HG03045 (cell line): ENCODE data around the gene CIB1.
"Not testable (repeated sequence)": the region's sequence is repeated elsewhere in the genome, so short reads cannot be mapped to it uniquely, and the experiment has no call there.

Experiments
- ATAC-seq: cut with Tn5 transposase; IDR thresholded peaks from one replicate; pipeline ENCODE4 v1.9.1; 2021; ENCODE audit warnings: mild to moderate bottlenecking, moderate library complexity; ENCODE audit not compliant: unreplicated experiment

CIB1 gene

DNA sequence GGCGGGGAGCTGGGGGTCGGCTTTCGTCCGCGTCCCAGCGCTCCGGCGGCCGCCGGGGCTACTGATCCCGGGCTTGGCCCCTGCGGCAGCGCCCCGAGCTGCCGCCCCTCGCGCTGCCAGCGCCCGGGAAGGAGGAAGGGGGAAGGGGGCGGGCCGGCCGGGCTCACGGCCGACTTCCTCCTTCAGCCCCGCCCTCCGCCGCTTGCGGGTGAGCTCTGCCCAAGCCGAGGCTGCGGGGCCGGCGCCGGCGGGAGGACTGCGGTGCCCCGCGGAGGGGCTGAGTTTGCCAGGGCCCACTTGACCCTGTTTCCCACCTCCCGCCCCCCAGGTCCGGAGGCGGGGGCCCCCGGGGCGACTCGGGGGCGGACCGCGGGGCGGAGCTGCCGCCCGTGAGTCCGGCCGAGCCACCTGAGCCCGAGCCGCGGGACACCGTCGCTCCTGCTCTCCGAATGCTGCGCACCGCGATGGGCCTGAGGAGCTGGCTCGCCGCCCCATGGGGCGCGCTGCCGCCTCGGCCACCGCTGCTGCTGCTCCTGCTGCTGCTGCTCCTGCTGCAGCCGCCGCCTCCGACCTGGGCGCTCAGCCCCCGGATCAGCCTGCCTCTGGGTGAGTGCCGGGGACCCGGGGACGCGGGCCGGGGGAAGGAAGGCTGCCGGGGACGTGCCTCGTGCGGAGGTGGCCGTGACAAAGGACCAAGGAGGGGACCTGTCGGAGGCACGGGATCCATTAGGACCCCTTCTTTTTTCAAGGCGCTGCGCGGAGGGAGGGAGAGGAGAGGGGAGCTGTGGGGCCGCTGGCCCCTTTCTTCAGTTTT is 32.4 kb downstream of the CIB1 start, which contains the start of gene SEMA4B:
TSS of gene SEMA4B (plus strand) at position 201 of the 814 bp plus-strand sequence. CDS start at position 450, 249 bp downstream.
- peak; percentile 79 for ATAC-seq

DNA sequence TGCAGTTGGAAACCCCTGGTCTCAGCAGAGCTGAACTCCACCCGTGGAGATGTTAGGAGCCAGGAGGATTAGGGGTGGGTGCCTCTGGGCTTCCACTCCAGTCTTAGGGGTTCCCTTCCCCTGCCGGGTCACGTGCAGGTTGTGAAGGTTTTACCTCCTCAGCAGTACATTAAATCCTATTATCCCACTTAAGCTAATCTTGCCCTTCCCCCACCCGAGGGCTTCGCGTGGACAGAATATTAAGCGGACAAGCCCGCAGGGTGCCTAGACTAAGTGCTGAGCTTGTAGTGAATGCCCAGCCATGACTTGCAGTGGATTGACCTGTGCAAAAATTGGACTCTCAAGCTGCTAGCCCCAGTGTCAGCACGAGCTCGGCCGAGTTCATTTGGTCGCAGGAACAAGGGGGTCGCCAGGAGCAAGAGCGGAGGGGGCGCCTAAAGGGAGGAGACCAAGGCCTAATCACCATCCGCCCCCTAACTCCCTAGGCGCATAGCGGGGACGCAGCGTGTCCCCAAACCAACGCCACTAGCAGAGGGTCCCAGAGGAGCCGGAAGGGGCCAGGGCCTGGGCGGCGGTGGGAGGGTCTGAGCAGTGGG is 33.1 kb downstream of the CIB1 start:
- ATAC-seq = peak; percentile 6

DNA sequence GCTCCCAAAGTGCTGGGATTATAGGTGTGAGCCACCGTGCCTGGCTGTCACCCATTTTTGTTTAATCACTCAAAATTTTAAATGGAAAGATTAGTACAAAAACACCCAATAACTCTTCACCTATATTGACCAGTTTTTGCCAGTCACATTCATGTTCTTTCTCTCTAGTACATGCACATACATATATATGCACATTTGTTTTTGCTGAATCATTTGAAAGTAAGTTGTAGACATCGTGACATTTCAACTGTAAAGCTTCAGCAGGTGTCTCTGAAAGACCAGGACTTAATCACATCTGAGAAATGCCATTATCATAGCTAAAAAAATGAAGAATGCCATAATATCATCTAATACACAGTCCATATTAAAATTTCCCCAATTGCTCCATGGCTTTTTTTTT is 39.1 kb downstream of the CIB1 start:
- ATAC-seq = no peak

DNA sequence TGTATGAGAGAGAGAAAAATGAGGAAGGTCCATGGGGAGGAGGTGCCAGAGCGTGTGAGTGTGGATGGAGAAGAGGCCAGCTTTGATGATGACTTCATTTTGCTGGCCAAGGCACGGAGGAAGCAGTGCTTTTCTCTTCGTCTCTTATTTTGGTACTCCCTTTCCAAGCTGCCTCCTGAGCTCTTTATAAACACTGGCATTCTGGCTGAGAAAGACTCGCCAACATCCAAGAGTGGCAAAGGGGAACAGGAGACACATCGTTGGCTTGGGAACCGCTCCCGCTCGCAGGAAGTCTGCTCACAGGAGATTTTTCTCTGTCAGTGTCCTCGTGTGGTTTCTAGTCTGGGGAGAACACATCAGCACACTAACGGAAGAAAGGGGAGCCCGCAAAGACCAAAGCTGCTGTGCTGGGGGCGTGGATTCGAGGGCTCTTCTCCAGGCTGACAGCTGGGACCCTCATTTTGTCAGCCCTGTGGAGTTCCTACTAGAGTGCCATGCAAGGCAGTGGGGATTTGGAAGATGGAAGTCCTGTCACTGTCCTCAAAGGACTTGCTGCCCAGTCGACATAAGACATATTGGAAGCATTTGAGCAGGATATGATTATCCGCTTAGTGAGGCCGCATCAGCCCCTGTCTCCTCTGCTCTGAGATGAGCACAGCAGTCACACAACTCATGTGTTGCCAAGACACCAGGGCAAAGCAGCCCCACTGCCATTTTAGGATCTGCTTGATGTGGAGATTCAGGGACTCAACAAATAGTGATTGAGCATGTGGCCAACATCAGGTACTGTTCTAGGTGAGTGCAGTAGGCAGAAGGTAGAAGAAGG is 40.6 kb downstream of the CIB1 start:
- ATAC-seq = no peak

DNA sequence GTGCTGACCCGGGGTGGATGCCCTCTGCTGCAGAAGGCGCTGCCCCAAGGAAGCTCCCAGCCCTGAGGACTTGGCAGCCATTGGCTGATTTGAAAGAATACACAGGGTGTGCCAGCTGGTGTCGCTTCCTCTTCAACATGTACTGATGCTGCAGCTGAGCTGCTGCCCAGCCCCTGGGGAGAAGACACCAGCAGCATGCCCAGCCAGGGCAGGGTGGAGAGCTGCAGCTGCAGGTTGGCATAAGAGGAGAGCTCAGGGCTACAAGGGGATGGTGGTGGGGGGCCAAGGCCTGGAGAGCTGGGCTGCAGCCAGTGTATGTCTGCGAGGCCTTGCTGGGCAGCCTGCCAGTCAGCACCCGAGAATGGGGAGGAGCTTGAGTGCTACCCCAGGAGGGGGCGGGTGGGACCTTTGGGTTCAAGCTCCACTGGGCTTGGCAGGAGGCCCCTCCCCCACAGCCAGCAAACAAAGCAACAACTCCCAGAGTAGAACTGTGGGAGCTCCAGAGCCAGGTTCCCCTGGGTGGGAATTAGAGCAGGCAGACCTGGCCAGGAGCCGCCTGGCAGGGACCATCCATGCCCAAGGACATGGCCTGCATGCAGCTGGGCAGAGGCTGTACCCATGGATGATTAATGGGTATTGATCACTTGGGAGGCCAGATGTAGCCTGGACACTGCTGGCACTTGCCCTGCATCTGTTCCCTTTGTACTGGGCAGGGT is 41.8 kb downstream of the CIB1 start:
- ATAC-seq = no peak

DNA sequence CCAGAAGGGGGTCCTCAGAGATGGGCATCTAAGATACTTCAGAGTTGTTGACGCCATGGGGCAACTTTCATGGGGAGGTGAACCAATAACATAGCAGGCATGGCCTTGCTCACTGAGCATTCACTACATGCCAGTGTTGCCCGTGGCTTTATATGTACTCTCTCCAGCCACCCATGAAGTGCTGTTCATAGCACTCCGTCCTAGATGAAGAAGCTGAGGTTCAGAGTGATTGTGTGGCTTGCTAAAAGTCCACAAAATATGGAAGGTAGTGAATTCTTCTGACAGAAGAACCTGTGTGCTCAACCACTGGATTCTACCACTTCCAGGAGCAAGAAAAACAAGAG is 42.4 kb downstream of the CIB1 start:
- peak; percentile 6 for ATAC-seq

DNA sequence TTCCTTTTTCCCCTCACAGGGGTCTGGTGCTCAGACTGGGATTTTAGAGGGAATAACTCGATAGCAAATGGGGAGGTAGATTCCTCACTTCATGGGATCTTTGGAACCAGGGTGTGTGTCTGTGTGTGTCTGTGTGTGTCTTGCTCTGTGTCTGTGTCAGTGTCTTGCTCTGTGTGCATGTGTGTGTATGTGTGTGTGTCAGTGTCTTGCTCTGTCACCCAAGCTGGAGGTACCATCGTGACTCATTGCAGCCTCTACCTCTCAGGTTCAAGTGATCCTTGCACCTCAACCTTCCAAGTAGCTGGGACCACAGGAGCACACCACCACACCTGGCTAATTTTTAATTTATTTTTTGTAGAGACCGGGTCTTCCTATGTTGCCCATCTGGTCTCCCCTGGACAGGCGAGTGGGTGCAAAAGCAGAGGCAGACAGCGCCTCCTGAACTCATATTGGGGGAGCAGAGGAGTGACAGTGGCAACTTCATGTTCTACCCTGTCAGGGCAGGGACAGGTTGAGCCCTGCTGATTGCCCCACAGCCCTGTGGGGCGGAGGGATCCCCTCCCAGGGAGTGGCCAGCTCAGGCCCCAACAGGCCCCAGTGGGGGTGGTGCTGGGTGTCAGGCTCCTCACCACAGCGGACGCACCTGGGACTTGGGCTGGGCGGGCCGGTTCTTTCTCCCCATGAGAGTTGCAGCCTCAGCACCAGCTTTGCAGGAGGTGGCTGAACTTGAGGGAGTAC is 43.0 kb downstream of the CIB1 start:
- peak; percentile 53 for ATAC-seq

DNA sequence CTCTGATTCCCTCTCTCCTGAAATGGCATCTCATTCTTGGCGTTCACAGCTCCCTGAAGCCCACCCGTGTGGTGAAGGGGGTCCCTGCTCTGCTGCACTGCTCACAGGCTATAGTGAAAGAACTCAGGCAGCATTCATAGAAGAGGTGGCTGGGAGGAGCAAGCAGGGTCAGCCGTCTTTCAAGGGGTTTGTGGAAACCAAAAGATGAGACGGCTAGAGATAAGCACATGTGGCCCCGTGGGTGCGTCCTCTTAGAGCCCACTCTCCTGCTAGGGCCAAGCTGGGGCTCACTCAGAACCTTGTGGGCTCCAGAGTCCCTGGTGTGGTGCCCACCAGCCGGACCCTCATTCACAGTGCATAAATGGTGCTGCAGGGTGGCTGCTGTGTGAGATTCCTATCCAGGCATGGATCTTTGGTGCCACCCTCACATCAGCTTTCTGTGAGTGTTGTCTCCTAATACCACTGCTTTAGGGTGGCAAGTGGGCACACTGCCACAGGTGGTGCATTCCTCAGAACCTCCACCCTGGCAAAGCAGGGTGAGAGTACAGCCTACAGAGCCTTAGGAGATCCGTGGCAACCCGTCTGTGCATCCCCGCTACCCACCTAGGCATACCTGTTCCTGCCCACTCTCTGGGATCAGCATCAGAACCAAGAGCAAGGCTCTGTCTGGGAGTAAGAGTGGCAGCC is 43.8 kb downstream of the CIB1 start:
- no peak for ATAC-seq

DNA sequence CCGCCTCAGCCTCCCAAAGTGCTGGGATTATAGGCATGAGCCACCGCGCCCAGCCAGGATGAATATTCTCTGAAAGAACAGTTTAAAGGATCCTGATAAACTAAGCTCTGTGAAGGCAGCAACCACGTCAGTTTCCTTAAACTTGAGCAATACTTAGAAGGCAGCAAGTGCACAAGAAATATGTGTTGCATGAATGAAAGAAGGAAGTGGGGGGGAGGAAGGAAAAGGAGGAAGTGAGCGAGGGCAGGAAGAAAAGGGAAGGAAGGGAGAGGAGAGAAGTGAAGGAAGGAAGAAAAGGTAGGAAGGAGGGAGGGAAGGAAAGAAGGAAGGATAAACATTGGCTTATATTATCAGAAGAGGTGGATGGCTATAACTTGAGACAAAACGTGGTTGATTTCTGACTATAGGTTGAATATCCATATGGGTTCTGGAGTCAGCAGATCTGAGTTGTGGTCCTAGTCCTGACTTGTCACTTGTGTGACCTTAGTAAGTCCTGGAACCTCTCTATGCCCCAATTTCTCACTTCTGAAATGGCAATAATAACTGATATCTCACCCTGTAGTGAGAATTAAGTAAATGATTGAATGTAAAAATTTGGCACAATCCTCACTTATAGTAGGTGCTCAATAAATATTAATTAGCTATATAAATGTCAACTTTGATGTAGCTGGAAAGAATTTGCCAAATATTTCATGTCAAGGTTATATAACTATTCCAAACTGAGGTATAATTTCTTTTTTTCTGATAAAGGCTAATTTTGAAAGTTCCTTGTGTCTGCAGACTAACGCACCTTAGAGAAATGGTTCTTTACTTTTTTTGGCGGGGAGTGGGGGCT is 44.6 kb downstream of the CIB1 start:
- ATAC-seq = no peak

DNA sequence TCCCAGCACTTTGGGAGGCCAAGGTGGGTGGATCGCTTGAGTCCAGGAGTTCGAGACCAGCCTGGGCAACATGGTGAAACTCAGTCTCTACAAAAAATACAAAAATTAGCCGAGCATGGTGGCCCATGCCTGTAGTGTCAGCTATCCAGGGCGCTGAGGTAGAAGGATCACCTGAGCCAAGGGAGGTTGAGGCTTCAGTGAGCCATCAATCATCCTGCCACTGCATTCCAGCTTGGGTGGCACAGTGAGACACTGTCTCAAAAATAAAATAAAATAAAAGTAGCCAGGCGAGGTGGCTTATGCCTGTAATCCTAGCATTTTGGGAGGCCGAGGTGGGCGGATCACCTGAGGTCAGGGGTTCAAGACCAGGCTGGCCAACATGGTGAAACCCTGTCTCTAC is 45.7 kb downstream of the CIB1 start:
- ATAC-seq = not testable (repeated sequence)

DNA sequence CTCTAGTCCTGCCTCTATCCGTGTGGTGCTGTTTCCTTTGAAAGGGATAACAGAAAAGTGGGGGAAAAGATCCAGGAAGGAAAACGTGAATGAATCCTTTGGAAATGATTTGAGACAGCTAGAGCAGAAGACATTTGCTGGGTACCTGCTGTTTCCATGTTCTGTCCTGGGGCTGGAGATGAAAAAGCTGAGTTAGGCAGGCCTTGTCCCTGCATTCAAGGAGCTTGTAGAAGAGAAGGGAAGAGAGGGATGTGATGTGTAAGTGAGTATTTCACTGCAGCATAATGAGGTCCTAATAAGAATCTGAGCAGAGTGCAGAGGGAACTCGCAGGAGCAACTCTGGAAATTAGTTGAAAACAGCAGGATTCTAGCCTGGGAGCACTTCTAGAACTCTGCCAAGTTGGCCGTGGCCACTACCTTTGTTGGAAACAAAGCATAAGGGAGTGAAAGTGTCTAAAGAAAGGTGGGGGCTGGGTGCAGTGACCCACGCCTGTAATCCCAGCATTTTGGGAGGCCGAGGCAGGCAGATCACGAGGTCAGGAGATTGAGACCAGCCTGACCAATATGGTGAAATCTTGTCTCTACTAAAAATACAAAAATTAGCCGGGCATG is 46.4 kb downstream of the CIB1 start:
- ATAC-seq = no peak

DNA sequence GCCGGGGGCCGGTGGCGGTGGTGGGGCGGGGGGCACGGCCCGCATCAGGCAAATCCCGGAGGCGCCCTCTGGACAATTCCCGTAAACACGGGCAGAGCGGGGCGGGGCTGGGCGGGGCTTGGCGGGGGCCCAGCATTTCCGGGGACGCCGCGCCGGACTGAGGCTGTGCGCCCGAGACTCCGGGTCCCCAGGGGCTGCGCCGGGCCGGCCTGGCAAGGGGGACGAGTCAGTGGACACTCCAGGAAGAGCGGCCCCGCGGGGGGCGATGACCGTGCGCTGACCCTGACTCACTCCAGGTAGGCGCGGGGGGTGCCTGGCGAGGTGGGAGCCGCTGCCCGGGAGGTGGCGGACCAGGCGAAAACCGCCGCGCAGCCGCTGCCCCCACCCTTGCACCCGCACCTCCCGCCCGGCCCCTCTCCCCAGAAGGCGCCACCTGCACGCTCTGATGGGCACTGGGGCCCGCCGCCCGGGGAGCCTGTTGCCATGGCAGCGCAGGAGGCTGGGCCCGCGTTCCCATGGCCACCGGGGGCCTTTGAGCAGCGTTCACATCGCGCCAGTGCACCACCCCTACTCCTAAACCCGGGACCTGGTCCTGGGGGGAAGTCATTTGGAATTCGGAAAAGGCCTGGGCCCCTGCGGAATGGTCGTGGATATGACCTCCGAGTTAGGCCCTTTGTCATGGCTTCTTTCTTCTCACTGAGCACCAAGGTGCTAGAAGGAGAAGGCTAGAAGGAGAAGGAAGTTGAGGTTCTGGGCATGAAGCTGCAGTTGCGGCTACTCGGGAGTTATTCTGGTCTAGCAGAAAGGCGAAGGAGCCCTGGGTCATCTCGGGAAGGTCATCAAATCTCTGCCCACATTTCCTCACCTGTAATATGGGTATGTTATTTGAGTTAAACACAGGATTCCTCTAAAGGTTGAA is 48.7 kb downstream of the CIB1 start:
- peak; percentile 55 for ATAC-seq

DNA sequence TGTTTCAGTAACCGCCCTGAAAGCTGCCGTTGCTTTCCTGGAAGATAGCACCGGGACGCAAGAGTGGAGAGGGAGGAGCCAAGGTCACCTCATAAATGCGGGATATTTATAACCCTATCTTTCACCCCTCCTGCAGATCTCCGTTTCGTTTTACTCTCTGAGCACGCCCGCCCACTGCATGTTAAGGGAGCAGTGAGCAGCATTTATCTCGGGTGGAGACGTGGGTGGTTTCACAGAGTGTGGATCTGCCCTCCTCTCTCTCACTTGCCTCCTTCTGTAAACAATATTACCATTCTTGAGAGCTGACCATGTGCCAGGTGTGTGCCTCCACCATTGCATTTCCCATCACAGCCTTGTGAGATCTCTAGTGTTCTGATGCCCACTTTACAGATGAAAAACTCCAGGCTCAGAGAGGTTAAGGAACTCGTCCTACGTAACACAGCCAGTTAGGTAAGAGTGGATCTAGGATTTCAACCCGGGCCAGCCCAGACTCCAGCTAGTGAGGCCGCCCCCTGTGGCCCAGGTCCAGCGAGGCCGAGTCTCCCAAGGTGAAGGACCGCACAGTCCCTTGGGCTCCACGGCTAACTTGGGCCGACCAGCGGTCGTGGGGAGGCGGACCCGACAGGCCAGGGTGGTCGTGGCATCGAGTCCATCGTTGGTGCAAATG is 49.5 kb downstream of the CIB1 start:
- ATAC-seq = peak; percentile 73

DNA sequence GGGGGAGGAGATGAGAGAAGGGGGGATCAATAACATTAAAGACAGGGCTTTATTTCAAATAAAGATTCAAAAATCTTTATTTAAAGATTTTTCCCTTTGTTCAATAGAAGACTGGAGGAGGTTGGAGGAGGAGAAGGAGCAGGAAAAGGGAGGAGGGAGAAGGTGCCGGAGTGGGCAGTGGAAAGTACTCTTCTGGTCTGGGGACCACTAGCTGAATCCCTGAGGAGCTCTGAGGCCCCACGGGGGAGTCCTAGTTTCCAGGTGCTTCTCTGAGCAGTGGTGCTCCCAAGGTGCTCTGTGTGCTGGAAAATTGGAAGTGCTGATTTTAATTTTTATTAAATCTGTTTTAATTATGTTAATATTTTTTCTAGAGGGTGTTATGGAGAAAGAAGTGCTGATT is 52.0 kb downstream of the CIB1 start:
- ATAC-seq = no peak
